ENCODE results near the gene SV2C. TPM values are rescaled to one million over a fixed set of nuclear protein-coding genes. Genes with fewer than 3 reads are reported as not detected.
A peak's percentile ranks its signal among the peaks of the same experiment; 100 is the strongest.

The SV2C gene
- total RNA-seq, 2 donors from 2014 or later = not detected

GRCh38 chr5:76364226-76364589, 281.0 kb downstream of the SV2C start:
- Mint-ChIP-seq H3K4me3 (no peak overlapping the region), H3K9me3 (peaks cover 9% of the 10 kb centered on the region), H3K36me3 (ENCODE audit: low read depth) (peaks cover 13% of the 10 kb centered on the region), H3K27ac (no peak overlapping the region), H3K4me1 (peaks cover 48% of the 10 kb centered on the region), H3K27me3 (ENCODE audit: insufficient read depth) (no peaks in the 10 kb centered on the region)
- no peaks in the 10 kb centered on the region for H3K27me3 ChIP-seq (ENCODE audit: control insufficient read depth, insufficient read depth, low read length, poor library complexity, severe bottlenecking)
- H3K27ac ChIP-seq (ENCODE audit: low read depth, low read length) = peak overlapping the region; percentile 32
- no peaks in the 10 kb centered on the region for H3K4me1 ChIP-seq (ENCODE audit: control insufficient read depth, insufficient read depth, low read length)
- H3K36me3 ChIP-seq (ENCODE audit: control insufficient read depth, insufficient read depth, low read length) = no peaks in the 10 kb centered on the region
- H3K9ac ChIP-seq (ENCODE audit: extremely low read depth, low read length, poor library complexity, severe bottlenecking) = no peak overlapping the region
- H3K4me3 ChIP-seq (ENCODE audit: low read length) = no peak overlapping the region
- H3K9me3 ChIP-seq (ENCODE audit: control insufficient read depth, low read length) = peaks cover 7% of the 10 kb centered on the region
- no peak for DNase-seq
- TF ChIP-seq CTCF (conservative IDR thresholded peaks at IDR 0.05) = no peak
- WGBS, 2 experiments (ENCODE audit: insufficient coverage in 1 of 2, insufficient read length in 1 of 2) = 89 to 100% methylated on average over 1 to 2 of the region's 2 CpGs

- Mint-ChIP-seq H3K9me3 (peaks cover 11% of the 10 kb centered on the region), H3K4me1 (peaks cover 46% of the 10 kb centered on the region), H3K27ac (no peak overlapping the region), H3K27me3 (ENCODE audit: insufficient read depth) (no peaks in the 10 kb centered on the region), H3K36me3 (ENCODE audit: low read depth) (peaks cover 13% of the 10 kb centered on the region), H3K4me3 (no peak overlapping the region)
- no peak for TF ChIP-seq CTCF (conservative IDR thresholded peaks at IDR 0.05)
- no peaks in the 10 kb centered on the region for H3K36me3 ChIP-seq (ENCODE audit: control insufficient read depth, insufficient read depth, low read length)
- peaks cover 7% of the 10 kb centered on the region for H3K9me3 ChIP-seq (ENCODE audit: control insufficient read depth, low read length)
- no peak overlapping the region for H3K4me3 ChIP-seq (ENCODE audit: low read length)
- H3K27ac ChIP-seq (ENCODE audit: low read depth, low read length) = no peak overlapping the region
- no peak overlapping the region for H3K9ac ChIP-seq (ENCODE audit: extremely low read depth, low read length, poor library complexity, severe bottlenecking)
- no peak for DNase-seq
- H3K4me1 ChIP-seq (ENCODE audit: control insufficient read depth, insufficient read depth, low read length) = no peaks in the 10 kb centered on the region
- no peaks in the 10 kb centered on the region for H3K27me3 ChIP-seq (ENCODE audit: control insufficient read depth, insufficient read depth, low read length, poor library complexity, severe bottlenecking)
Measured at GRCh38 chr5:76365561-76365960, 282.4 kb downstream of the SV2C start.

GRCh38 chr5:76366596-76366995, 283.4 kb downstream of the SV2C start:
- Histone ChIP-seq H3K9me3 (ENCODE audit: control insufficient read depth, low read length) (peaks cover 7% of the 10 kb centered on the region), H3K27me3 (ENCODE audit: control insufficient read depth, insufficient read depth, low read length, poor library complexity, severe bottlenecking) (no peaks in the 10 kb centered on the region), H3K4me1 (ENCODE audit: control insufficient read depth, insufficient read depth, low read length) (no peaks in the 10 kb centered on the region), H3K4me3 (ENCODE audit: low read length) (no peak overlapping the region), H3K36me3 (ENCODE audit: control insufficient read depth, insufficient read depth, low read length) (no peaks in the 10 kb centered on the region), H3K27ac (ENCODE audit: low read depth, low read length) (no peak overlapping the region), H3K9ac (ENCODE audit: extremely low read depth, low read length, poor library complexity, severe bottlenecking) (no peak overlapping the region)
- peaks cover 36% of the 10 kb centered on the region for H3K4me1 Mint-ChIP-seq
- no peak for DNase-seq
- 82% methylated on average over 2 of the region's 2 CpGs; no CpG with 5 or more reads in 1 of the 2 experiments for WGBS, 2 experiments (ENCODE audit: insufficient coverage in 1 of 2, insufficient read length in 1 of 2)
- H3K27me3 Mint-ChIP-seq (ENCODE audit: insufficient read depth) = no peaks in the 10 kb centered on the region
- no peak for TF ChIP-seq CTCF (conservative IDR thresholded peaks at IDR 0.05)
- H3K36me3 Mint-ChIP-seq (ENCODE audit: low read depth) = peaks cover 13% of the 10 kb centered on the region
- no peak overlapping the region for H3K27ac Mint-ChIP-seq
- no peak overlapping the region for H3K4me3 Mint-ChIP-seq
- peaks cover 11% of the 10 kb centered on the region for H3K9me3 Mint-ChIP-seq

Data from endodermal cell (in vitro differentiated cells).